Measurements from ENCODE around the gene OR2V2.
"Not testable (repeated sequence)": the region's sequence is repeated elsewhere in the genome, so short reads cannot be mapped to it uniquely, and the experiment has no call there.

- TF ChIP-seq REST (IDR thresholded peaks at IDR 0.05; ENCODE audit: insufficient replicate concordance, low read depth); CTCF (IDR thresholded peaks at IDR 0.05; ENCODE audit: insufficient read depth, low read length); POLR2AphosphoS5 (IDR thresholded peaks at IDR 0.05; ENCODE audit: low read depth); GABPA (IDR thresholded peaks at IDR 0.05; ENCODE audit: low read depth): not testable (repeated sequence)
Observed at GRCh38 chr5:181130081-181130480, 17.3 kb upstream of the OR2V2 start.
